GM18858 (cell line): ENCODE results near the gene OR11G2.
"Not testable (repeated sequence)": the region's sequence is repeated elsewhere in the genome, so short reads cannot be mapped to it uniquely, and the experiment has no call there.

ENCODE experiments used
- ATAC-seq: cut with Tn5 transposase; IDR thresholded peaks from one replicate; pipeline ENCODE4 v1.9.1; 2021; ENCODE audit not compliant: unreplicated experiment

The OR11G2 gene

DNA sequence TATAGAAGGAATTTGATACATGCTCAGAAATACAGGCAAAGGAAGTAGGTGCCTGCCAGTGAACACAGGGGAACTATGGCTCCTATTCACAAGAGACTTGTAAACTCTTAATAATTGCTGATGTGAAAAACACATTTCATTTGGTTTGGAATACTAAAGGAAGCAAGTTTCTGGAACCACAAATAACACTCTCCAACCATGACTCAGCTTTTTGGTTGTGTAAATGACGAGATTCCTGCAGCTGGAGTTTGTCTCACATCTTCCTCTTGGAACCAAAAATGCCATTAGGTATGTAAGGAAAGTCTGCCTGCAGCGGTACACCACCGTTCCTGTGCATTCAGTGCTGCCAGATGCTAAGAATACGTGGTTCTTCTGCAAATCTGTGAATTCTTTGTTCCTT lies 28.3 kb downstream of the OR11G2 start:
- ATAC-seq: no peak

DNA sequence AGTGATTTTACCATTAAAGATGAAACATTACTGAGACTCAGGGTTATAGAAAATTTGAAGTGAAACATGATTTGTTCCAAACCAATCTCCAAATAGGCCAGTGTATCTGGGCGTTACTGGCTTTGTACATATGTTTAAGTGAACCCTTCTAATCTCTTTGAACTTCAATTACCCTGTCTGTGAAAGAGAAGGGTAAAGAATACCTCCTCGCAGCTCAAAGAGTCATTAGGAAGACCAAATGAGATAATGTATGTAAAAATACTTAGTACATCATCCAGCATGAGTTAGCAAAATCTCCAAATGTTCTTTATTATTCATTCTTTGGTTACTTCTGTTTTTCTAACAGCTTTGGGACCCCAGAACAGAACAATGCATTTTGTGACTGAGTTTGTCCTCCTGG lies 32.7 kb downstream of the OR11G2 start, which contains the start of gene OR11H6:
OR11H6 (plus strand) TSS at position 301 of the 400 bp plus-strand sequence; CDS start at position 301, 0 bp downstream.
- ATAC-seq: no peak

GRCh38 chr14:20228681-20229080 lies 38.0 kb downstream of the OR11G2 start, which contains the start of gene OR11H7:
TSS of gene OR11H7 (plus strand) at chr14:20228981.
- no peak for ATAC-seq

DNA sequence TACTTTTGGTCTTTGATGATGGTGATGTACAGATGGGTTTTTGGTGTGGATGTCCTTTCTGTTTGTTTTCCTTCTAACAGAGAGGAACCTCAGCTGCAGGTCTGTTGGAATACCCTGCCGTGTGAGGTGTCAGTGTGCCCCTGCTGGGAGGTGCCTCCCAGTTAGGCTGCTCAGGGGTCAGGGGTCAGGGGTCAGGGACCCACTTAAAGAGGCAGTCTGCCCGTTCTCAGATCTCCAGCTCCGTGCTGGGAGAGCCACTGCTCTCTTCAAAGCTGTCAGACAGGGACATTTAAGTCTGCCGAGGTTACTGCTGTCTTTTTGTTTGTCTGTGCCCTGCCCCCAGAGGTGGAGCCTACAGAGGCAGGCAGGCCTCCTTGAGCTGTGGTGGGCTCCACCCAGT lies 44.7 kb downstream of the OR11G2 start:
- not testable (repeated sequence) for ATAC-seq

- no peak for ATAC-seq
These were observed 57.0 kb downstream of the OR11G2 start for GRCh38 chr14:20247646-20248246.
